ENCODE measurements around the gene TLE3.

Gene TLE3

GRCh38 chr15:70112074-70112395, 14.3 kb upstream of the TLE3 start:
- peaks cover 10% of the 10 kb centered on the region for H3K4me1 ChIP-seq (ENCODE audit: insufficient read depth, insufficient read length)
- H3K9ac ChIP-seq (ENCODE audit: insufficient read length, low read depth) = peak overlapping the region; percentile 62
- H3K9me3 ChIP-seq (ENCODE audit: insufficient read depth, low read length) = no peaks in the 10 kb centered on the region
- peaks cover 19% of the 10 kb centered on the region for H3K27me3 ChIP-seq (ENCODE audit: insufficient read depth, insufficient read length)
- H3K4me3 ChIP-seq (ENCODE audit: insufficient read length, low read depth) = peak overlapping the region; percentile 22
- no peaks in the 10 kb centered on the region for H3K36me3 ChIP-seq (ENCODE audit: insufficient read depth, insufficient read length, low read length)
- DNase-seq (ENCODE audit: low read depth, low spot score) = no peak
- no peak for TF ChIP-seq SUZ12 (IDR thresholded peaks at IDR 0.05; ENCODE audit: extremely low read depth, insufficient read depth, insufficient read length)
- TF ChIP-seq YY1 (IDR thresholded peaks at IDR 0.05; ENCODE audit: insufficient read depth, insufficient read length) = no peak
- TF ChIP-seq ZNF274 (IDR thresholded peaks at IDR 0.05; ENCODE audit: low read depth, low read length) = no peak

GRCh38 chr15:70111203-70112073, 13.7 kb upstream of the TLE3 start:
- Histone ChIP-seq H3K4me1 (ENCODE audit: insufficient read depth, insufficient read length) (peaks cover 10% of the 10 kb centered on the region), H3K4me3 (ENCODE audit: insufficient read length, low read depth) (peak overlapping the region; percentile 22), H3K9ac (ENCODE audit: insufficient read length, low read depth) (peak overlapping the region; percentile 62), H3K27me3 (ENCODE audit: insufficient read depth, insufficient read length) (peaks cover 25% of the 10 kb centered on the region), H3K9me3 (ENCODE audit: insufficient read depth, low read length) (no peaks in the 10 kb centered on the region), H3K36me3 (ENCODE audit: insufficient read depth, insufficient read length, low read length) (no peaks in the 10 kb centered on the region)
- DNase-seq (ENCODE audit: low read depth, low spot score) = peak; percentile 89
- TF ChIP-seq SUZ12 (IDR thresholded peaks at IDR 0.05; ENCODE audit: extremely low read depth, insufficient read depth, insufficient read length) (no peak), YY1 (IDR thresholded peaks at IDR 0.05; ENCODE audit: insufficient read depth, insufficient read length) (no peak), ZNF274 (IDR thresholded peaks at IDR 0.05; ENCODE audit: low read depth, low read length) (no peak)

GRCh38 chr15:70109978-70110377, 12.3 kb upstream of the TLE3 start:
- TF ChIP-seq ZNF274 (IDR thresholded peaks at IDR 0.05; ENCODE audit: low read depth, low read length) = no peak
- no peak for TF ChIP-seq YY1 (IDR thresholded peaks at IDR 0.05; ENCODE audit: insufficient read depth, insufficient read length)
- TF ChIP-seq SUZ12 (IDR thresholded peaks at IDR 0.05; ENCODE audit: extremely low read depth, insufficient read depth, insufficient read length) = no peak
- Histone ChIP-seq H3K9me3 (ENCODE audit: insufficient read depth, low read length) (no peaks in the 10 kb centered on the region), H3K36me3 (ENCODE audit: insufficient read depth, insufficient read length, low read length) (no peaks in the 10 kb centered on the region), H3K9ac (ENCODE audit: insufficient read length, low read depth) (no peak overlapping the region), H3K27me3 (ENCODE audit: insufficient read depth, insufficient read length) (peaks cover 25% of the 10 kb centered on the region), H3K4me3 (ENCODE audit: insufficient read length, low read depth) (no peak overlapping the region), H3K4me1 (ENCODE audit: insufficient read depth, insufficient read length) (peaks cover 10% of the 10 kb centered on the region)
- DNase-seq (ENCODE audit: low read depth, low spot score) = no peak

GRCh38 chr15:70109531-70109930, 11.8 kb upstream of the TLE3 start:
- no peak for DNase-seq (ENCODE audit: low read depth, low spot score)
- TF ChIP-seq ZNF274 (IDR thresholded peaks at IDR 0.05; ENCODE audit: low read depth, low read length) (no peak), YY1 (IDR thresholded peaks at IDR 0.05; ENCODE audit: insufficient read depth, insufficient read length) (no peak), SUZ12 (IDR thresholded peaks at IDR 0.05; ENCODE audit: extremely low read depth, insufficient read depth, insufficient read length) (no peak)
- Histone ChIP-seq H3K9ac (ENCODE audit: insufficient read length, low read depth) (no peak overlapping the region), H3K4me3 (ENCODE audit: insufficient read length, low read depth) (no peak overlapping the region), H3K4me1 (ENCODE audit: insufficient read depth, insufficient read length) (peaks cover 10% of the 10 kb centered on the region), H3K36me3 (ENCODE audit: insufficient read depth, insufficient read length, low read length) (no peaks in the 10 kb centered on the region), H3K27me3 (ENCODE audit: insufficient read depth, insufficient read length) (peaks cover 25% of the 10 kb centered on the region), H3K9me3 (ENCODE audit: insufficient read depth, low read length) (no peaks in the 10 kb centered on the region)

DNA sequence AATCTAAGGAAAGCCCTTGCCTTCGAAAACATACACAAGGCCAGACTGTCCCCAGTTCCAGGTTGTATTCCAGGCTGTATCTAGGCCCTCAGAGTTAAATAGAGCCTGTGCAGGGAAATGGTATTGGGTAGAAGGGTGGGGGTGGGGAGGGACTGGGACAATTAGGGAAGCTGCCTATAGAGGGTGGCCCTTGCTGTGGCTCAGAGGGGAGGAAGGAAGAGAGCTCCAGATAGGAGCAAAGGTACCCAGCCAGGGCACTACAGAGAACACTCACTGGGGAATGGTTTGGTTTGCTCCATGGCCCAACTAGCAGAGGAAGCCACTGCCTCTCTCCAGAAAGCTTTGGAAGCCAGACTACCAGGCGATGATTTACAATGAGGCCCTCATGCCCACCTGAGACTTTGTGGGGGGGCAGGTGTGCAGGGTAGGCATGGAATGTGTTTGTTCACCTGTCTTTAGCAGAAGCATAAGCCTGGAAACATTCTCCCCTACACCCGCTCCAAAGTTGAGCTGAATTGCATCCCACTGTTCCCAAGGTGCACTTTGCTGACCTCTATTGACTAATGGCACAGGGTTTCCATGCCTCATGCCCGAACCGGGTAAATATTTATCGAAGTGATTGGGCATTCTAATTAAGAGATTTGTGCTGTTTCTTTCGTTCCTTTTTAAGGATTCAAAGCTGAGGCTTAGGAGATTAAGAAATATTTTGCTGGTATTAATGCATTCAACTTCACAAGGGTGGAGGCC, 6.3 kb upstream of the TLE3 start:
- H3K36me3 ChIP-seq (ENCODE audit: insufficient read depth, insufficient read length, low read length) = no peaks in the 10 kb centered on the region
- H3K27me3 ChIP-seq (ENCODE audit: insufficient read depth, insufficient read length) = peaks cover 23% of the 10 kb centered on the region
- H3K4me1 ChIP-seq (ENCODE audit: insufficient read depth, insufficient read length) = peaks cover 8% of the 10 kb centered on the region
- no peaks in the 10 kb centered on the region for H3K9me3 ChIP-seq (ENCODE audit: insufficient read depth, low read length)
- TF ChIP-seq SUZ12 (IDR thresholded peaks at IDR 0.05; ENCODE audit: extremely low read depth, insufficient read depth, insufficient read length) (no peak), ZNF274 (IDR thresholded peaks at IDR 0.05; ENCODE audit: low read depth, low read length) (no peak), YY1 (IDR thresholded peaks at IDR 0.05; ENCODE audit: insufficient read depth, insufficient read length) (no peak)
- no peak overlapping the region for H3K9ac ChIP-seq (ENCODE audit: insufficient read length, low read depth)
- H3K4me3 ChIP-seq (ENCODE audit: insufficient read length, low read depth) = no peak overlapping the region
- DNase-seq (ENCODE audit: low read depth, low spot score) = no peak

GRCh38 chr15:70102827-70103226, 5.1 kb upstream of the TLE3 start:
- H3K4me3 ChIP-seq (ENCODE audit: insufficient read length, low read depth) = no peak overlapping the region
- H3K4me1 ChIP-seq (ENCODE audit: insufficient read depth, insufficient read length) = peaks cover 8% of the 10 kb centered on the region
- no peaks in the 10 kb centered on the region for H3K9me3 ChIP-seq (ENCODE audit: insufficient read depth, low read length)
- H3K36me3 ChIP-seq (ENCODE audit: insufficient read depth, insufficient read length, low read length) = no peaks in the 10 kb centered on the region
- H3K27me3 ChIP-seq (ENCODE audit: insufficient read depth, insufficient read length) = peaks cover 23% of the 10 kb centered on the region
- DNase-seq (ENCODE audit: low read depth, low spot score) = no peak
- TF ChIP-seq YY1 (IDR thresholded peaks at IDR 0.05; ENCODE audit: insufficient read depth, insufficient read length) = no peak
- TF ChIP-seq SUZ12 (IDR thresholded peaks at IDR 0.05; ENCODE audit: extremely low read depth, insufficient read depth, insufficient read length) = no peak
- TF ChIP-seq ZNF274 (IDR thresholded peaks at IDR 0.05; ENCODE audit: low read depth, low read length) = no peak
- no peak overlapping the region for H3K9ac ChIP-seq (ENCODE audit: insufficient read length, low read depth)
